Stimulated activated CD4-positive, alpha-beta T cell treated with anti-CD3 and anti-CD28 coated beads, Interleukin-2, amount 100 ng/mL, for 24 hours (primary cell): Measurements from ENCODE around the gene CHKA.

ENCODE experiments used
- DNase-seq, 2 donors: peaks; one replicate each; pipeline ENCODE4 v3.0.0-alpha.2; 2020

Gene CHKA

DNA sequence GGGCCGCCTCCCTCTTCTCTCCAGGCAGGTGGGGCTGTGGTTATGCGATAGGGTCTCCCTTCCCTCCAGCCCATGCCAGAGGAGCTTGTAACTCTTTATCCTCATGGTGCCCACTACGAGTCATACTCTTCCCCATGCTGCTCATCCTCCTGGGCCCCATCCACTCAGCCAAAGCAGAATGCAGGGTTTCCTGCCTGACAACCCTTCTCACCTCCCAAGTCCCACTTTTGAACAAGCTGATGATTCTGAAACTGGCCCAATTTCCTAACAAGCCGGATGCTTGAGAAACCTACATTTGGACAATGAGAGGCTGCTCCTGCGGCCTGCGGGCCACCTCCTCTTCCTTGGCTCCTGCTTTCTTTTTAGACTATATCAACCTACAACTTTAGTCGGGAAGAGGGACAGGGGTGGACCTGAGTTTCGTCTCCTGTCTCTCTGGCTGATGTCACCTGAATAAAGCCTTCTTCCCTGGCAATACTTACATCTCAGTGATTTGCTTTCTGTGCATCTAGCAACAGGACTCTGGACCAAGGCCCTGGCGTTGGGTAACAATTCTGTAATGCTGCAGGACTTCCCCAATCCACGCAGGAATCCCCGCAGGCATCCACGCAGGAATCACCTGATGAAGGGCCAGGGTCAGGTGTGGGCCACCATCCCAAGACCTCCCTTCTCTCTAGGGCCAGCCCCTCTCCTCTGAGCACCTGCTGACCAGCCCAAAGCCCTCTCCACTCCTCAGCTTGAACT is 92.2 kb downstream of the CHKA start:
- no peak for DNase-seq

DNA sequence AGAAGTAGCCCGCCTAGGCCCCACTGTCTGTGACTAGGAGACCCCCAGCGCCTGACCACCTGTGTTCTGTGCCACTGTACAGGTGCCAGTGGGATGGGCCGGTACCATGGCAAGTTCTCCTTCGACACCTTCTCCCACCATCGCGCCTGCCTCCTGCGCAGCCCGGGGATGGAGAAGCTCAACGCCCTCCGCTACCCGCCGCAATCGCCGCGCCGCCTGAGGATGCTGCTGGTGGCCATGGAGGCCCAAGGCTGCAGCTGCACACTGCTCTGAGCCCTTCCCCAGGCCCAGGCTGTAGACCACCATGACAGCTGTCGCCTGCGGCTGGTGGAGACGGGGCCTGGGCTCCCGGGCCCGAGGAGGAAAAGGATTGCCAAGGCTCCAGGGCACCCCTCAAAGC is 93.5 kb downstream of the CHKA start:
- DNase-seq, result no peak

DNA sequence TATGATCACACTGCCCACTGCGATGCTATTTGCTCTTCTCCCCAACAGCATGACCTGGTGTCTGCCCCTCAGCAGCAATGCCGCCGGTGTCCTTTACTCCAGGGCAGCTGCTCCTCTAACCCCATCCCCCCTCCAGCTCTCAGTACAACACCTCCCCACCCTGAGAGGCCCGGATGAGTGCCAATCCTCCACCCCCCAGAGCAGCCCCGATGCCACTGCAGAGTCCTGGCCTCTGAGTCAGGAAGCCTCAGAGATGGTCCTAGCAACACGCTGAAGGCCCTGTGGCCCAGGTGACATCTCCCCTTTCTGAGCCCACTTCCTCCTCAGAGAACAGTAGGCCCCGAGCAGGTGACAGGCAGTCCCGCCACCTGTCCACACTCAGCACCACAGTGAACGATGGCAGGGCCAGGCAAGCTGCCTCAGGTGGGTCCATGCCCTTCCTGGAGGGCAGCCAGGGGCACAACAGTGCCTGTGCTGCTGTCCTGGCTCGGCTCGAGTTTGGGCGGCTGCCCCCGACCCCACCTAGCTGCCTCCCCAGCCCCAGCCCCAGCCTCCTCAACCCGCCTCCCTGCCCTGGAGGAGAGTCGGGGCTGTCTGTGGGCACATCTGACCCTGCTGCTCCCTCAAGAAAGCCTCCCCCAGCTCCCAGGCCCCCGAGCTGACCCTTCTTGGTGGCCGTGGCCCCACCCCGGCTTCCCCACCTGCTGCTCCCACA is 94.6 kb downstream of the CHKA start:
- DNase-seq, result no peak

DNA sequence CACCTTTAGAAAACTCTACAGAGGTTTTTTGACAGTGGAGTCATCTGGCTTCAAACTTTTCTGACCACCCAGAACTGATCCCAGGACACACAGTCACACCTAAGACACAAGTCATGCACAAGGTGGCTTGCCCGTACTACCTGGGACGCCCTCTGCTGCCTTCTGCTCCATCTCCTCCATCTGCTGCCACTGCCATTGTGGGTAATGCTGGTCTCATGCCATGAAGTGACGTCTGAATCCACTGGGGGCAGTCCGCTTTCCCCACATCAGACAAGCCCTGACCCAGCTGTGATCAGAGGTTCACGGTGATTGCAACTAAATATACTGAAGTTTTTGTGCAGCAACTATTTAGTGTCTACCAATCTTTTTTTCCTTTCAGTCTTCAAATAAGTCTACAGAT is 96.1 kb downstream of the CHKA start:
- DNase-seq, result no peak

DNA sequence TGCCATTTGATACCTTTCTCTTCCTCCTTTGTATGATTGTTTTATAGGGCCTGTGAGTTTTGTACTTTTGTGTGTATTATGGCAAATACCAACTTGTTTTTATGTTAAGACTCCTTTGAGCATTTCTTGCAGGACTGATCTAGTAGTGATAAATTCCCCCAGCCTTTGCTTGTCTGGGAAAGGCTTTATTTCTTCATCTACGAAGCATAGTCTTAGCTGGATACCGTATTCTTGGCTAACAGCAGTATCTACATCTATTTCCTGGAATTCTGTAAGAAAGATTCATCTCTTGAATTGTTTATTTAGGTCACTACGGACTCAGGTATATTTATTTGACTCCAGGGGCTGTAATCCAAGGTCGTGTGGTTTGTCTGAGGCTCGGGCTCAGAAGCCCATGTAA is 96.7 kb downstream of the CHKA start:
- no peak for DNase-seq

DNA sequence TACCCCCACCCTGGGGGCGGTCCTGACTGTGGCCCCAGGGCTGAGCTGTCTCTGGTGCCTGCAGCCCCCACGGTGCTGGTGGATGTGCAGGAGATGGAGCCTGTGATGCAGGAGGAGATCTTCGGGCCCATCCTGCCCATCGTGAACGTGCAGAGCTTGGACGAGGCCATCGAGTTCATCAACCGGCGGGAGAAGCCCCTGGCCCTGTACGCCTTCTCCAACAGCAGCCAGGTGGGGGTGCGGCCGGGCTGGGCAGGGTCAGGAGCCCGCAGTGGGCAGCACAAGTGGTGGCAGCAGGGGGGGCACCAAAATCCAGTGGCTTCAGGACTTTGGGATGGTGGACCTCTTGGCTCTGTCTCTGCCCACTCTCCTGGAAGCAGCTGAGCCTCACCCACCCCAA is 98.7 kb downstream of the CHKA start:
- no peak for DNase-seq

DNA sequence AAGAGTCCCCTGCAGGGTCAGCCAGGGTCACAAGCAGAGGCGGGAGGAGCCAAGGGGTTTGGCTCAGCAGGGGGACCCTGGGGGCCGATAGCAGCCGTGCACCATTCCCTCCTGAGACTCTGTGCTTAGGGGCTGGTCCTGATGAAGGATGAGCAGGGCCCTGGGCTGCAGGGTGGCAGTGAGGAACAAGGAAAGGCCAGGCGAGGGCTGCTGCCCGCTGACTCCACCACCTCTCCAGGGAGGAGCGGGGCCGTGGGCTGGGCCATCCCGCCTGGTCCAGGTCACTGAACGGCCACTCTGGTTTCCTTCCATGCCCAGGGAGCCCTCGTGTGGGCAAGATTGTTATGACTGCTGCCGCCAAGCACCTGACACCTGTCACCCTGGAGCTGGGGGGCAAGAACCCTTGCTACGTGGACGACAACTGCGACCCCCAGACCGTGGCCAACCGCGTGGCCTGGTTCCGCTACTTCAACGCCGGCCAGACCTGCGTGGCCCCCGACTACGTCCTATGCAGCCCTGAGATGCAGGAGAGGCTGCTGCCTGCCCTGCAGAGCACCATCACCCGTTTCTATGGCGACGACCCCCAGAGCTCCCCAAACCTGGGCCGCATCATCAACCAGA is 99.9 kb downstream of the CHKA start:
- no peak for DNase-seq

DNA sequence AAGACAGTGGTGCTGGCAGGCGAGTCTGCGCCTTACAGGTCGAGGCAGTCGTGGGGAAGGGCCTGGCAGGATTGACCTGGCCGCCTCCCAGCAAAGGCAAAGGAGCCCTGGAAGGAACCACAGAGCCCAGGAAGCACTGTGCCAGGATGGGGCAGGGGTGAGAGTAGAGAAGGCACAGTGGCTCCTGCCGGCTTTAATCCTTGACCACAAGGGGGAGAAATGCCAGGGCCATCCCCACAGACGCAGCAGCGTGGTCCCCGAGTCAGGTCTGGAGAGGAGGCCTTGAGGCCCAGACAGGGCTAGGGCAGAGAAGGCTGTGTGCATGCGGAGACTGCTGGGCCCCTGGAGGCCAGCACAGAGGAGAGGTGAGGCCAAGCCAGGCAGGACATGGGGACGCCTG is 100.6 kb downstream of the CHKA start:
- DNase-seq, result no peak

DNA sequence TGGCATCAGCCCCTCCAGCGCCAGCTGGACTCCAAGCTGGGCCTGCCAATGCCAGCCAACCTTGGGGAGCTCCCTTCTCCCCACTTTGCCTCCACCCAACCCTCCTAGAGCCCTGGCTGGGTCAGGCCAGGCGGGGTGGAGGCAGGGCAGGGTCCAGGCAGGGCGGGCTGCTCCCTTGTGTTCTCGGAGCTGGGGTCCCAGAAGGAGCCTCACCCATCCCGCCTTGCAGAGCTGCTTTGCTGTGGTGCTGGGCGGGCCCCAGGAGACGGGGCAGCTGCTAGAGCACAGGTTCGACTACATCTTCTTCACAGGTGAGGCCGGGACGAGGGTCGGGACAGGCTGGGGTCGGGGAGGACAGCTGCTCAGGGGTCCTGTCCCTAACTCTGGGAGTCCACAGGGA is 101.7 kb downstream of the CHKA start:
- no peak for DNase-seq

DNA sequence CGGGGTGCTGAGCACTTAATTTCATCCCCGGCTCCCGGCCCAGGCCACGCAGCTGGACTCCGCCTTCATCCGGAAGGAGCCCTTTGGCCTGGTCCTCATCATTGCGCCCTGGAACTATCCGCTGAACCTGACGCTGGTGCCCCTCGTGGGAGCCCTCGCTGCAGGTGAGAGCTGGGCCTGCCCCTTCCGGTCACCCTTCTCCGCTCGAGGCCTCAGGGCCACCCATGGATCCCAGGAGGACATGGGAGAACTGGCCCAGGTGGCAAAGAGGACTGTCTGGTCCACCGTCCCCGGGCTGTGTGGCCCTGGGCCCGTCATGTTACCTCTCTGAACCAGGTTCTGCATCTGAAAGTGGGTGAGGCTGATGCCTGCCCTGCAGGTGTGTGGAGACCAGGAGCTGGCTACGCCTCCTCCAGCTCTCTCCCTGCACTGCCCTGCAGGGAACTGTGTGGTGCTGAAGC is 102.4 kb downstream of the CHKA start:
- no peak for DNase-seq

DNA sequence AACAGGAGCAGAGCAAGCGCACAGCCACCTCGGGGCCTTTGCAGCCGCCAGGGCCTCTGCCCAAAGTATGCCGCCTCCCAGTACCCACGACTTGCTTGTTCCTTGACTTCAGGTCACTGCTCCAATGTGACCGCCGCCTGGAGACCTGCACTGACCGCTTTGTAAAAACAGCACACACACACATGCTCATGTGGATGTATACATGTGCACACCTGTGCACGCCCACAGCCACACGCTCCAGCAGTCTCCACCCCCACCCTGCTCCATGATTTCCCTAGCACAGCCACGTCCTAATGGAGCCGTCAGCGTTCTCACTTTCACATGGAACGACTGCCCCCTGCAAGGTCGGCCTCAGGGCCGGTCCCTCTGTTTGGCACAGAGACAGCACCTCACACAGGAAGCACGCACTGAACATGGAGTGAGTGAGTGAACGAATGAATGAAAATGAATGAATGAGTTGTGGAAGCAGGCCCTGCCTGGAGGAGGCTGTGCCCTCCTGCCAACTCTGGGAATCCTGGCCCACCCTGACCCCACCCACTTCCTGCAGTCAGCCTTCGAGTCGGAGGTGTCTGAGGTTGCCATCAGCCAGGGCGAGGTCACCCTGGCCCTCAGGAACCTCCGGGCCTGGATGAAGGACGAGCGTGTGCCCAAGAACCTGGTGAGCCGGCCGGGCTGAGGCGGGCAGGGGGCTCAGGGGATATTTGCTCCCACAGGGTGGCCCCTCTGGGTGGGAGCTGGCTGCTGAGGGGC is 103.0 kb downstream of the CHKA start:
- DNase-seq, result no peak

DNA sequence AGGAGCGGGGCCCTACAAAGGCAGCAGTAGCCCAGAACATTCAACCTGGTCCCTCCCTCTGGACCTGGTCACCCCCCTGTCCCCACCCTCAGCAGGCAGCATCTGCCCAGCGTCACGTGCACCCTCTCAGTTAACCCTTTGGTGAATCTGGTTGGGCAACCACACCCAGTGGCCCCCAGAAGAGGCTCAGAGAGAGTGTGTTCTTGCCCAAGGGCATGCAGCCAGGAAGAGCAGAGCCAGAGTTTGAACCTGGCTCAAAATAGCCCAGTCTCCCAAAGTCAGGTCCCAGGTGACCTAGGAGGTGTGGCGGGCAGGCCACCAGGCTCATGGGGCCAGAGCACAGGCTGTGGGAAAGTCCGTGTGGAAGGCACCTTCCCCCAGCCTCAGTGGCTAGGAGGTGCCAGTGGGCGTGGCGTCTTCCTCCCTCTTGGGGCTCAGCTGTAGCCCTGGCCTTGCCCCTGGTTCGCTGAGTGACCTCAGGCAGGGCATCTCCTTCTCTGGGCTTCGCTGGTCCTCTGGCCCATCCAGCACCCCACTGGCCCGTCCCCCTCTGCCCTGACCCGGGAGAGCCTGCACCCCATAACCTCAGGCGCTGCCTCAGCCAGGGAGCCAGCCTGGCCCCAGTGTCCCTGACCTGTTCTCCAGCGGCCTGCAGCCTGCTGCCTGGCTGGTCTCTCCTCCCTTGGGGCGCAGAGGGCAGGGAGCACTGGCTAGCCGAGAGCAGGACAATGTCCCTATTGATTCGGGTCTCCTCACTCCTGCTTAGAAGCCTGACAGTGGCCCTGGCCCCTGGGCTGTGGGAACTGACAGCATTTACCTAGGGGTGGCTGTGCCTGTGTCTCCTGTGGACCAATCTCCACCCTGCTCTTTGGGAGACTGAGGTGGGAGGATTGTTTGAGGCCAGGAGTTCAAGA is 104.0 kb downstream of the CHKA start:
- DNase-seq, result no peak

DNA sequence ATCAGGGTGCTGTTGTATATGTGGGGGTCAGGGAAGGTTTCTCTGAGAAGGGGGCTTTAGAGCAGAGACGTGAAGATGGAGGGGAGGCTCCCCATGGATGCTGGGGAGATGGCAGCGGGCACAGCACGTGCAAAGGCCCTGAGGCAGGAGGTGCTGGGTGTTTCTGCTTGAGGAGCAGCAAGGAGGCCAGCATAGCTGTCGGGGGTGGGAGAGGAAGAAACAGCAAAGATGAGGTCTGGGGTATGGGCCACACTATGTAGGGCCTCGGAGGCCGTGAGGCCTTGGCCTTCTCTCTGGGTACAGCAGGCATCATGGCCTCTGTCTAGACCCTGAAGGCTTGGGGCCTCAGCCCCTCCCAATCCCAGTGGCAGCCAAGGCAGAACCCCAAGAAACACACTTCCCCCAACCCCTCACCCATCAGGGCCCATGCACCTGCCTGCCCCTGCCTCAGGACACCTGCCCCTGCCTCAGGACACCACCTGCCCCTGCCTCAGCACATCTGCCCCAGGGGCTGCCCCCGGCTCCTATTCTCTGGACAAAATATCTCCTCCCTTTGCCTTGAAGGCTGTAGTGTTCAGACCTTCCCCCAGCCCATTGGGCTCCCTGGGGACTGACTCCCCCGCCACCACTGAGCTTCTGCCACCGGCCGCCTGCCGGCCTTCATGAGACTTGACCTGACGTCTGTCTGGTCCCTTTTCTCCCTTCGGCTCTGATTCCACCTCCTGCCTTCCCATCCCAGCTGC is 104.9 kb downstream of the CHKA start:
- no peak for DNase-seq

DNA sequence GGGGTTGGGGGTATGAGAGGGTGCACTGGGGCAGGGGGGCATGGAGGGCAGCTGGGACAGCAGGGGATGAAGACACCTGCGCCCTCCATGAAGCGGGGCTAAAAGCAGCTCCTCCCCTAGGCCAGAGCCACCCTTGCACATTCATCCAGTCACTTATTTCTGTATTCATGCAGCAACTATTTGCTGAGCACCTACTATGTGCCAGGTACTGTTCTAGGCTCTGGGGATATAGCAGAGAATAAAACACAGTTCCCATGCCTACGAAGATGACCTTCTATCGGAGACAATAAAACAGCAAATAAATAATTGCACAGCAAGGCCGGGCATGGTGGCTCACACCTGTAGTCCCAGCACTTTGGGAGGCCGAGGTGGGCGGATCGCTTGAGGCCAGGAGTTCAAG is 105.7 kb downstream of the CHKA start:
- no peak for DNase-seq

DNA sequence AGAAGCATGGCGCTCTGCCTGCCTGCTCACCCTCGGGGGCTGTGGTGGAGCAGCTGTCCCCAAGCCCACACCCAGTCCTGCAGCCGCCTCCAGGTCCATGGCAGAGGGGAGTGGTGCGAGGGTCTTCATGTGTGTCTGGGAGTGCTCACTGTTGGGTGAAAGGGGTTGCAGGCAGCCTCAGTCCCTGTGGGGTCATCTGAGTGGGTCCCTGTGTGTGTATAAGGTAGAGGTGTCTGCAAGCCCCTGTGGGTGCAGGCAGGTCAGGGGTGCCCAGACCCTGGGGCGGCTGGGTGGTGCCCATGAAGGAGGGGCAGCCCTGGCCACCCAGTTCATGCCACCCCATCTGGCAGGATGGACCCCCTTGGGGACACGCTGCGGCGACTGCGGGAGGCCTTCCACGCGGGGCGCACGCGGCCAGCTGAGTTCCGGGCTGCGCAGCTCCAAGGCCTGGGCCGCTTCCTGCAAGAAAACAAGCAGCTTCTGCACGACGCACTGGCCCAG is 106.2 kb downstream of the CHKA start:
- DNase-seq, result no peak

DNA sequence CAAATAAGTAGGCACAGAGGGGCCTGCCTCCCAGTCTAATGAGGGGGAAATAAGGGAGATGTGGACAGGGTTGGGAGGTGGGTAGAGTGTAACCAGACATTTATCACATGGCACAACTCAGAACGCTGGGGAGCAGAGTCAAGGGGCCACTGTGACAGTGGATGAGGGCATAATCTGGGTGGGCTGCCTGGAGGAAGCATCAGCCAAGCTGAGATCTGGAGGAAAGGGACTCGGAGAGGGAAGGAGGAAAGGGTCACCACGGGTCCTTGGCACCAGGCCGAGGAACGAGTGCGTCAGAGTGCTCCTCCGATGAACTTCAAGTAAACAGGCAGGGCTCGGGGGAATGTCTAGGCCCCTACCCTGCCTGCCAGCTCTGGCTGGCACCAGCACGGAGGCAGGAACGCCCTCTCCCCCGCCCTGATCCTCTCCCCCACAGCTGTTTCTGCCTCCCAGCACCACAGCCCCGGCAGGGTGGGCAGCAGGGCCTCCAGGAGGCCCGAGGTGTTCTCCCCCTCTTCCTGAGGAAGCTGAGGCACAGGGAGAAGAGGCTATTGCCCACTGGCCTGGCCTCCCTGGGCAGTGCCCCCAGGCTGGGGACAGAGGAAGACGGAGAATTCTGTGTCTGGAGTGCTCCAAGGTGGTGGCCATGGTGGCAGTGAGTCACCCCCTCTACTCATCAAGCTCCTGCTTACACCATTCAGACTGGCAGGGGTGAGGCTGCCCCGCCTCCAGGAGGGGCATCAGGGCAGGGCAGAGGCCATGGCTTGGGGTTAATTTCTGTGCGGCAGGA is 106.8 kb downstream of the CHKA start:
- DNase-seq, result no peak

DNA sequence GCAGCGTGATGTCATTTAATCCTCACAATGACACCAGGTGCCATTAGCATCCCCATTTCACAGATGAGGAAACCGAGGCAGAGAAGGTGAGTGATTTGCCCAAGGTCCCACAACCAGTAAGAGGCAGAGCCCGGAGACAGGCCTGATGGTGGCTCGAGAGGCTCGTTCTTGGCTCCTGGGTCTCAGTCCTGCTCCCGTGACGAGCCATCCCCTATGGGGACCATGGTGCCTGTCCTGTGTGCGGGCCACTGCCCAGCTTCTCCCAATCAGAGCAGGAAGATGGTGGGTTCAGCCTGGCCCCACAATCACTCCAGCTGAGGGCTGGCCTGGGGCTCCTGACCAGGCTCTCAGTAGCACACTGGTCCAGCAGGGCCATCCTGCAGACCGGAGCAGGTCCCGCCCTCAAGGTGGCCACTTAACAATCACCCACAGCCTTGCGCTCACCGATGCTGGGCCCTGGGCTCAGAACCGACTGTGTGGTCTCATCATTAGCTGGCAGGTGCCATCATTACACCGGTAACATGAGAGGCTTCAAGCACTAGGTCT is 107.5 kb downstream of the CHKA start:
- DNase-seq, result no peak

DNA sequence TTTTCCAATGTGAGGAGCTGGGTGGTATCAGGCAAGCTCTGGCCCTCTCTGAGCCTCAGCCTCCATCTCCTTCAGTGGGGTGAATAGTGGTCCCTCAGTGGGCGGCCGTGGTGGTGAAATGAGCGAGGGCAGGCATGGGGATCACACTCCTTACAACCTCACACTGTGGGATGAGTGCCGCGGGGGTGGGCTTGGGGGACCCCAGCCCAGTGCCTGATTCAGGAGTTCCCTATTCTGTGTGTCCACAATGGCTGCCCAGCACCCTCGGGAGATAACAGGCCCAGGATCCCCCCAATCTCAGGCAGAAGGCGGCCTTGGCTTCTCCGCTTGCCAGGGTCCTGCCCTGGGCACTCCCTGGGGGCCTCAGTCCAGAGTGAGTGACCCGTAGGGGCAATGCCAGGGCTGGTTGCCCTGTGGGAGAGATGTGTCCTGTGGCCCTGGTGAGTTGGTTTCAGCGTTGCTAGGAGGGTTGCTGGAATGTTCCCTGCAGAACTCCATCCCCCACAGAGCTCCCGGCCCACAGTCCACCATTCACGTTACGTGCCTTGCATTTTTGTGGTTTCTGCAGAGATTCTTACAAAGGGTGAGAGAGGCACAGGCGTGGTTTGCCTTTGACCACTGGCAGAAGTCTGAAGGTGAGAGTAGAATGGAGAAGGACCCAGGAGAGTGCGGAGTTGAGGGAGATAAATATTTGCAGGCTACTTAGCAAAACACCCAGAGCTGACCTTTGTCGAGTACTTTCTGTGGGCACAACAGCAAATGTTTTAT is 108.2 kb downstream of the CHKA start:
- no peak for DNase-seq
